ENCODE measurements around the gene CAMK2D. TPM values are rescaled to one million over a fixed set of nuclear protein-coding genes. Genes with fewer than 3 reads are reported as not detected.

CAMK2D gene
- total RNA-seq, 1 donor from 2014 or later = 31.7 TPM

GRCh38 chr4:113555868-113556267, 205.7 kb downstream of the CAMK2D start:
- Mint-ChIP-seq H3K27ac (peak overlapping the region; percentile 50), H3K4me3 (no peak overlapping the region), H3K27me3 (ENCODE audit: low read depth) (no peaks in the 10 kb centered on the region), H3K9me3 (no peaks in the 10 kb centered on the region), H3K4me1 (peaks cover 14% of the 10 kb centered on the region), H3K36me3 (peaks cover 2% of the 10 kb centered on the region)
- no peak for TF ChIP-seq CTCF (IDR thresholded peaks at IDR 0.05; ENCODE audit: unreplicated experiment)
- DNase-seq (ENCODE audit: low spot score in 2 of 2, unreplicated experiment in 2 of 2) = no peak

- Mint-ChIP-seq H3K4me3 (no peak overlapping the region), H3K9me3 (no peaks in the 10 kb centered on the region), H3K27me3 (ENCODE audit: low read depth) (no peaks in the 10 kb centered on the region), H3K27ac (no peak overlapping the region), H3K36me3 (peaks cover 2% of the 10 kb centered on the region), H3K4me1 (peaks cover 10% of the 10 kb centered on the region)
- DNase-seq (ENCODE audit: low spot score in 2 of 2, unreplicated experiment in 2 of 2) = no peak
- TF ChIP-seq CTCF (IDR thresholded peaks at IDR 0.05; ENCODE audit: unreplicated experiment) = no peak
These were observed 208.5 kb downstream of the CAMK2D start for GRCh38 chr4:113553082-113553481.

GRCh38 chr4:113550510-113550909, 211.0 kb downstream of the CAMK2D start:
- Mint-ChIP-seq H3K27me3 (ENCODE audit: low read depth) (no peaks in the 10 kb centered on the region), H3K4me1 (peaks cover 3% of the 10 kb centered on the region), H3K9me3 (no peaks in the 10 kb centered on the region), H3K36me3 (peaks cover 2% of the 10 kb centered on the region), H3K27ac (no peak overlapping the region), H3K4me3 (no peak overlapping the region)
- TF ChIP-seq CTCF (IDR thresholded peaks at IDR 0.05; ENCODE audit: unreplicated experiment) = no peak
- no peak for DNase-seq (ENCODE audit: low spot score in 2 of 2, unreplicated experiment in 2 of 2)

GRCh38 chr4:113548303-113548702, 213.2 kb downstream of the CAMK2D start:
- Mint-ChIP-seq H3K9me3 (peaks cover 4% of the 10 kb centered on the region), H3K4me1 (no peaks in the 10 kb centered on the region), H3K27ac (no peak overlapping the region), H3K36me3 (peaks cover 2% of the 10 kb centered on the region), H3K4me3 (no peak overlapping the region), H3K27me3 (ENCODE audit: low read depth) (no peaks in the 10 kb centered on the region)
- no peak for TF ChIP-seq CTCF (IDR thresholded peaks at IDR 0.05; ENCODE audit: unreplicated experiment)
- no peak for DNase-seq (ENCODE audit: low spot score in 2 of 2, unreplicated experiment in 2 of 2)

- H3K27me3 Mint-ChIP-seq (ENCODE audit: low read depth) = no peaks in the 10 kb centered on the region
- peaks cover 4% of the 10 kb centered on the region for H3K9me3 Mint-ChIP-seq
- peaks cover 2% of the 10 kb centered on the region for H3K36me3 Mint-ChIP-seq
- peak; percentile 49 to 77 for DNase-seq (ENCODE audit: low spot score in 2 of 2, unreplicated experiment in 2 of 2)
- no peak overlapping the region for H3K27ac Mint-ChIP-seq
- H3K4me1 Mint-ChIP-seq = no peaks in the 10 kb centered on the region
- TF ChIP-seq CTCF (IDR thresholded peaks at IDR 0.05; ENCODE audit: unreplicated experiment) = peak; percentile 94
- H3K4me3 Mint-ChIP-seq = no peak overlapping the region
These were observed 214.0 kb downstream of the CAMK2D start for GRCh38 chr4:113547487-113548042.

GRCh38 chr4:113541933-113542332, 219.6 kb downstream of the CAMK2D start:
- Mint-ChIP-seq H3K4me1 (peaks cover 2% of the 10 kb centered on the region), H3K4me3 (no peak overlapping the region), H3K36me3 (no peaks in the 10 kb centered on the region), H3K27me3 (ENCODE audit: low read depth) (no peaks in the 10 kb centered on the region), H3K27ac (no peak overlapping the region), H3K9me3 (peaks cover 4% of the 10 kb centered on the region)
- no peak for TF ChIP-seq CTCF (IDR thresholded peaks at IDR 0.05; ENCODE audit: unreplicated experiment)
- no peak for DNase-seq (ENCODE audit: low spot score in 2 of 2, unreplicated experiment in 2 of 2)

Data from mesothelial cell of epicardium (in vitro differentiated cells).